ENCODE data around the gene PSMD6.

PSMD6 gene

DNA sequence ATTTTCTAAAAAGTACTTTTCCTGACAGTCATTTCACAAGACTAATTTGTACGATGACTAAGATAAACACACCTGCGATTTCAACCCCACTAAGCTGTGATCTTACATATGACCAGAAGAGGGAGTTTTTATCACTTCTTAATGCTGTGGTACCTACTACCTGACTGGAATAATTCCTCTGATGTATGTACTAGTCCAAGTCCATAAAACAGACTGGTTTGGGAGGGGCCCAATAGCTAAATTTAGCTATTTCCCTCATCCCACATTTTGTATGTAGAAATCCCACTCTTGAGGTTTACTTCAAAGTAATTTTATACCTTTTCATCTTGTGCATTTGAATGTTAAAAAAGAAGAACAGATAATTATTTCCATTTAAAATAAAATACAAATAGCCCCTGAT, 61.4 kb downstream of the PSMD6 start:
- Histone ChIP-seq H3K9me3 (ENCODE audit: control insufficient read depth, insufficient read depth, low read length) (no peaks in the 10 kb centered on the region), H3K27me3 (ENCODE audit: control insufficient read depth, insufficient read depth, low read length) (no peaks in the 10 kb centered on the region), H3K4me1 (ENCODE audit: control insufficient read depth, insufficient read depth, low read length) (peaks cover 11% of the 10 kb centered on the region), H3K9ac (ENCODE audit: low read depth, low read length) (no peak overlapping the region), H3K4me3 (ENCODE audit: low read depth, low read length) (no peak overlapping the region), H3K36me3 (ENCODE audit: control insufficient read depth, insufficient read depth, low read length) (no peaks in the 10 kb centered on the region)

Data from iPS-15b (cell line).